ENCODE measurements around the gene C11orf54.

The C11orf54 gene

DNA sequence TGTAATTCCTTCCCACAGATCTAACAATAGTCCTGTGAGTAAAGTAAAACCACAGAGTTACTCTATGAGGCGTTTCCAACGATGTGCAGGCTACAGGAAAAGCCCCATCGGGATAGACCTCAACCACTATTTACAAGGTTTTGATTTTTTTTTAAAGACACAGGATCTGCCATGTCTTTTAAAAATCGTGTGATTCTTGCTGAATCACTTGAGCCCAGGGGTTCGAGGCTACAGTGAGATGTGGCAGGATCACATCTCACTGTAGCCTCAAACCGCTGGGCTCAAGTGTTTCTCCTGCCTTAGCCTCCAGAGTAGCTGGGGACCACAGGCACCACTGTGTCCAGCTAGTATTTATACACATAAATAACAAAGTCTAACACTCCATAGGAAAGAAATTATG, 8.0 kb upstream of the C11orf54 start:
- Histone ChIP-seq H3K79me2 (ENCODE audit: insufficient read depth, low read length) (peaks cover 58% of the 10 kb centered on the region), H3K9me2 (replicated peaks; ENCODE audit: low read depth, low read length) (no peaks in the 10 kb centered on the region), H3F3A (ENCODE audit: low read depth) (peaks cover 7% of the 10 kb centered on the region; the same call in 1 of the 2 replicates), H3K4me1 (ENCODE audit: insufficient read depth, low read length, poor library complexity, severe bottlenecking) (peaks cover 54% of the 10 kb centered on the region), H3K27me3 (ENCODE audit: insufficient read depth, low read length, poor library complexity, severe bottlenecking) (no peaks in the 10 kb centered on the region), H2AFZ (ENCODE audit: low read length) (no peak overlapping the region), H3K9me3 (ENCODE audit: insufficient read depth, low read depth, low read length) (no peaks in the 10 kb centered on the region), H3K9ac (ENCODE audit: low read depth, low read length, poor library complexity, severe bottlenecking) (peak overlapping the region; percentile 34), H3K36me3 (ENCODE audit: insufficient read depth, low read length) (peaks cover 99% of the 10 kb centered on the region), H3K4me2 (ENCODE audit: low read depth, low read length, poor library complexity, severe bottlenecking) (peak overlapping the region; percentile 94), H4K20me1 (ENCODE audit: insufficient read depth, low read length, poor library complexity, severe bottlenecking) (peaks cover 86% of the 10 kb centered on the region), H3K4me3 (ENCODE audit: low read length, poor library complexity, severe bottlenecking) (peak overlapping the region; percentile 92)
- TF ChIP-seq EZH2phosphoT487 (IDR thresholded peaks at IDR 0.05; ENCODE audit: borderline replicate concordance): no peak
- TF ChIP-seq, protein P1, sequence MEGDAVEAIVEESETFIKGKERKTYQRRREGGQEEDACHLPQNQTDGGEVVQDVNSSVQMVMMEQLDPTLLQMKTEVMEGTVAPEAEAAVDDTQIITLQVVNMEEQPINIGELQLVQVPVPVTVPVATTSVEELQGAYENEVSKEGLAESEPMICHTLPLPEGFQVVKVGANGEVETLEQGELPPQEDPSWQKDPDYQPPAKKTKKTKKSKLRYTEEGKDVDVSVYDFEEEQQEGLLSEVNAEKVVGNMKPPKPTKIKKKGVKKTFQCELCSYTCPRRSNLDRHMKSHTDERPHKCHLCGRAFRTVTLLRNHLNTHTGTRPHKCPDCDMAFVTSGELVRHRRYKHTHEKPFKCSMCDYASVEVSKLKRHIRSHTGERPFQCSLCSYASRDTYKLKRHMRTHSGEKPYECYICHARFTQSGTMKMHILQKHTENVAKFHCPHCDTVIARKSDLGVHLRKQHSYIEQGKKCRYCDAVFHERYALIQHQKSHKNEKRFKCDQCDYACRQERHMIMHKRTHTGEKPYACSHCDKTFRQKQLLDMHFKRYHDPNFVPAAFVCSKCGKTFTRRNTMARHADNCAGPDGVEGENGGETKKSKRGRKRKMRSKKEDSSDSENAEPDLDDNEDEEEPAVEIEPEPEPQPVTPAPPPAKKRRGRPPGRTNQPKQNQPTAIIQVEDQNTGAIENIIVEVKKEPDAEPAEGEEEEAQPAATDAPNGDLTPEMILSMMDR (conservative IDR thresholded peaks at IDR 0.05; ENCODE audit: low read length): no peak

DNA sequence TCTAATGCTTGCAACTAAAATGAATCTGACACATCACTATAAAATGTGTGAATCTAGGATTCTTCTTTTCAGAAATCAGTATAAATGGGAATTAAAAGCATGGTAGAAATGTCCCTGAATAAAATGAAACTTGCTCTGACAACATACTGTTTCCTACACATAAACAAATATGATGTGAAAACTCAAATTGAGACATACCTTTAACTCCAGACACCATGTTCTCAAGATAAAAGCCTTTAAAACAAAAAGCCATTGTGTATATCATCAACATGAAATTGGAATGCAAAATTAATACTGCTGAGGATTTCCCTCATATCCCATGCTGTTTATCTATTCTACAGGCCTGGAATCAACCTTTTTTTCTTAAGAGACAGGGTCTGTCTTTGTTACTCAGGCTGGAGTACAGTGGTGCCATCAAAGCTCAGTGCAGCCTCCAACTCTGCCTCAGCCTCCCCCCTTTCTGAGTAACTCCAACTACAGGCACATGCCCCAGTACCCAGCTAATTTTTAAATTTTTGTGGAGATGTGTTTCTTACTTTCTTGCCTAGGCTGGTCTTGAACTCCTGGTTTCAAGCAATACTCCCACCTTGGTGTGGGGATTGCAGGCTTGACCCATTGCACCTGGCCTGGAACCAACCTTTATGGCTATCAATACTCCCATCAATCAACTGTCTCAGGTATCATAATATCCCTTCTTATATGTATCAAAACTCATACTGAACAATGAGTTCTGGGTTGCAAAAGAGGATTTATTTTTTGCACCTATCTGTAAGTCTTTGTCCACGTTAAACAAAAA, 6.8 kb upstream of the C11orf54 start:
- Histone ChIP-seq H3K36me3 (ENCODE audit: insufficient read depth, low read length) (peaks cover 95% of the 10 kb centered on the region), H2AFZ (ENCODE audit: low read length) (no peak overlapping the region), H3K9me3 (ENCODE audit: insufficient read depth, low read depth, low read length) (no peaks in the 10 kb centered on the region), H3K4me1 (ENCODE audit: insufficient read depth, low read length, poor library complexity, severe bottlenecking) (peaks cover 62% of the 10 kb centered on the region), H3F3A (ENCODE audit: low read depth) (0 out of 2 replicates have a peak, but pooled peaks cover 5% of the 10 kb centered on the region), H3K9me2 (replicated peaks; ENCODE audit: low read depth, low read length) (no peaks in the 10 kb centered on the region), H3K4me3 (ENCODE audit: low read length, poor library complexity, severe bottlenecking) (peak overlapping the region; percentile 92), H3K79me2 (ENCODE audit: insufficient read depth, low read length) (peaks cover 70% of the 10 kb centered on the region), H3K4me2 (ENCODE audit: low read depth, low read length, poor library complexity, severe bottlenecking) (peak overlapping the region; percentile 94), H3K9ac (ENCODE audit: low read depth, low read length, poor library complexity, severe bottlenecking) (peak overlapping the region; percentile 34), H4K20me1 (ENCODE audit: insufficient read depth, low read length, poor library complexity, severe bottlenecking) (peaks cover 91% of the 10 kb centered on the region), H3K27me3 (ENCODE audit: insufficient read depth, low read length, poor library complexity, severe bottlenecking) (no peaks in the 10 kb centered on the region)
- TF ChIP-seq, protein P1 (conservative IDR thresholded peaks at IDR 0.05; ENCODE audit: low read length): no peak
- no peak for TF ChIP-seq EZH2phosphoT487 (IDR thresholded peaks at IDR 0.05; ENCODE audit: borderline replicate concordance)

DNA sequence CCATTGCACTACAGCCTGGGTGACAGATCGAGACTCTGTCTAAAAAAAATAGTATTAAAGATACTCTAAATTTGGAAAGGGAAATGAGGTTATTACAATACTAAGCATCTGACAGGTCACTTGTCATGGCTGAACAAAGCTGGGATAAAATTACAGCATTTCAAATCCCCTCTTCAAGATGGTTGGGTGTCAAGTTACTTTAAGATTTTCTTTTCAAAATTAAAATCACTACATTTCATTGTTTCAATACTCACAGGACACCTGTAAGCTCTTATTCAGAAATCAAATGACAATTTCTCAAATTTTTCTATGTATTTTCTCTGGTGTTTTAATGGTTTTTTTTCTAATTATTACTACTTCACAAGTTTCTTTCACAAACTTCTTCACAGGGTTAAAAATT, 5.8 kb upstream of the C11orf54 start:
- Histone ChIP-seq H3K9me2 (replicated peaks; ENCODE audit: low read depth, low read length) (no peaks in the 10 kb centered on the region), H3F3A (ENCODE audit: low read depth) (0 out of 2 replicates have a peak, but pooled peaks cover 5% of the 10 kb centered on the region), H3K79me2 (ENCODE audit: insufficient read depth, low read length) (peaks cover 80% of the 10 kb centered on the region), H3K9ac (ENCODE audit: low read depth, low read length, poor library complexity, severe bottlenecking) (peak overlapping the region; percentile 95), H3K4me3 (ENCODE audit: low read length, poor library complexity, severe bottlenecking) (peak overlapping the region; percentile 92), H3K36me3 (ENCODE audit: insufficient read depth, low read length) (peaks cover 85% of the 10 kb centered on the region), H3K4me1 (ENCODE audit: insufficient read depth, low read length, poor library complexity, severe bottlenecking) (peaks cover 62% of the 10 kb centered on the region), H3K4me2 (ENCODE audit: low read depth, low read length, poor library complexity, severe bottlenecking) (peak overlapping the region; percentile 94), H4K20me1 (ENCODE audit: insufficient read depth, low read length, poor library complexity, severe bottlenecking) (peaks cover 95% of the 10 kb centered on the region), H2AFZ (ENCODE audit: low read length) (no peak overlapping the region), H3K9me3 (ENCODE audit: insufficient read depth, low read depth, low read length) (no peaks in the 10 kb centered on the region), H3K27me3 (ENCODE audit: insufficient read depth, low read length, poor library complexity, severe bottlenecking) (no peaks in the 10 kb centered on the region)
- TF ChIP-seq, protein P1 (conservative IDR thresholded peaks at IDR 0.05; ENCODE audit: low read length): no peak
- TF ChIP-seq EZH2phosphoT487 (IDR thresholded peaks at IDR 0.05; ENCODE audit: borderline replicate concordance): no peak
